Gastrocnemius medialis (tissue), 4 donors: ENCODE data around the gene C18orf63. TPM values are rescaled to one million over a fixed set of nuclear protein-coding genes. Genes with fewer than 3 reads are reported as not detected.

Experiments used
- ATAC-seq, 2 donors: fragments of 150-250 bp; one replicate each; pipeline ENCODE4 v1.9.1; 2016
- DNase-seq, 2 donors: peaks; one replicate each; pipeline ENCODE4 v3.0.0-alpha.2; 2019
- H3K27ac ChIP-seq, 4 donors: fragments of 200-600 bp; sonication (generic); 1 replicate in 1 of 4; 2 replicates in 3 of 4; pipeline ENCODE4 v1.5.1; 2016 to 2018; ENCODE audit warnings: mild to moderate bottlenecking in 2 of 4, moderate library complexity in 1 of 4
- H3K27me3 ChIP-seq, 3 donors: fragments of 200-600 bp; sonication (generic) in 2 of 3; 1 replicate in 1 of 3; 2 replicates in 2 of 3; pipeline versions ENCODE4 v1.5.1 to v1.6.0; 2016 to 2019; ENCODE audit warnings: mild to moderate bottlenecking in 1 of 3, moderate library complexity in 1 of 3
- H3K36me3 ChIP-seq, 2 donors: fragments of 200-600 bp; sonication (generic) in 1 of 2; one replicate each; pipeline ENCODE4 v1.5.1; 2017 to 2018
- H3K4me1 ChIP-seq, 2 donors: fragments of 200-600 bp; sonication (generic) in 1 of 2; one replicate each; pipeline ENCODE4 v1.5.1; 2016 to 2017; ENCODE audit warnings: mild to moderate bottlenecking in 2 of 2
- H3K4me3 ChIP-seq, 4 donors: fragments of 200-600 bp; sonication (generic) in 3 of 4; 1 replicate in 1 of 4; 2 replicates in 3 of 4; pipeline ENCODE4 v1.5.1; 2016 to 2019; ENCODE audit warnings: mild to moderate bottlenecking in 2 of 4
- H3K9me3 ChIP-seq, 3 donors: fragments of 200-600 bp; sonication (generic) in 2 of 3; 1 replicate in 1 of 3; 2 replicates in 2 of 3; pipeline ENCODE4 v1.5.1; 2016 to 2019
- POLR2A ChIP-seq, 2 donors: fragments of 450-650 bp; IDR thresholded peaks; one replicate each; pipeline ENCODE4 v1.6.1; 2017; ENCODE audit warnings: antibody characterized with exemption in 2 of 2, mild to moderate bottlenecking in 2 of 2, moderate library complexity in 2 of 2
- in situ Hi-C, 4 donors: fragments of 200-750 bp; cut with MboI; loops; one replicate each; pipeline versions ENCODE4 v1.15.0 to v1.8.0; 2017; ENCODE audit warnings: low sequenced_read_pairs in 4 of 4
- intact Hi-C: fragments of 100-400 bp; cut with DNase I; formaldehyde crosslinking; loops from one replicate; pipeline ENCODE4 v1.15.1; 2023; ENCODE audit warnings: low total_unique reads
- total RNA-seq, 4 donors: library from RNA; depleted of rRNA; stranded (reverse); fragments of >200 nt; gene quantifications; one replicate each; pipeline versions ENCODE4 v1.1.0 to v1.2.3, GENCODE V29; 2016
- TF ChIP-seq, protein P1 (sequence below), 5 experiments: fragments of 450-650 bp in 3 of 5; fragments of 200-600 bp in 2 of 5; sonication (generic) in 2 of 5; IDR thresholded peaks in 4 of 5; conservative IDR thresholded peaks in 1 of 5; 1 replicate in 4 of 5; 2 replicates in 1 of 5; pipeline ENCODE4 v1.5.1; 2016 to 2019; ENCODE audit warnings: antibody characterized with exemption in 5 of 5, mild to moderate bottlenecking in 3 of 5, moderate library complexity in 3 of 5

Gene C18orf63
- total RNA-seq, 4 donors from 2014 or later, result not detected

DNA sequence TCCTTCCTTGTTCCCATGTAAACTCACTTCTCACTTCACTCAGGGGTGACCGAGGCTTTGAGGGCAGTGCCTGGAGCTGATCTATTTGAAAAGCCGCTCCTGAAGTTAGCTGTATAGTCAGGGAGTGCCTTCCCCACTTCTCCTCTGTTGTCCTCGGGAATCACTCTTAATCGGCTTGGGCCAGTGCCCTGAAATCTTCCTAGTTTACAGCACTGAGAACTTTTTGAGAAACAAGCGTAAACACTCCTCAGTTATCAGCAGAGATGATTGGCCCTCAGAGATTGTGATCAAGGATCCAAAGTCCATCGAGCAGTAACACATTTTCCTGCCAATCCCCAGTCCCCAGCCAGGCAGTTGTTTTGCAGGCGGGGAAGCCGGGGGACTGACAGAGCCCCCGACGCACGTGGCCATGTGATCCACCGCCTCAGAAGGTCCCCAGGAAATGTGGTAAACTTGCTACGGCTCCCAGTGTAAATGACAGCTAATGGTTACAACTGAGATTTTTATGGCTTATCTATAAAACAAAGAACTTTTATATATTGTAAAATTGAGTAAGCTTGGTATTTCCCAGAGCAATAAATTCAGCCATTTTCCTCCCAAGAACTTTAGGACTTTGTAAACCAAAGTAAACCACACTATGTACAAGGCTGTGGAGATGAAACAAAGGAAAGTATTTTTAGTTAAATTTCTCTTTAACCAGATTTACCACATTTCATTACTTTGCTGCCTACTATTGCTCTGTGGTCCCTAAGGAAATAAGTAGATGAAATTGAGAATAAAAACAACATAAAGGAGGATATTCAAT is 53.5 kb downstream of the C18orf63 start:
- in situ Hi-C loops, result no loop called here
- TF ChIP-seq, protein P1, sequence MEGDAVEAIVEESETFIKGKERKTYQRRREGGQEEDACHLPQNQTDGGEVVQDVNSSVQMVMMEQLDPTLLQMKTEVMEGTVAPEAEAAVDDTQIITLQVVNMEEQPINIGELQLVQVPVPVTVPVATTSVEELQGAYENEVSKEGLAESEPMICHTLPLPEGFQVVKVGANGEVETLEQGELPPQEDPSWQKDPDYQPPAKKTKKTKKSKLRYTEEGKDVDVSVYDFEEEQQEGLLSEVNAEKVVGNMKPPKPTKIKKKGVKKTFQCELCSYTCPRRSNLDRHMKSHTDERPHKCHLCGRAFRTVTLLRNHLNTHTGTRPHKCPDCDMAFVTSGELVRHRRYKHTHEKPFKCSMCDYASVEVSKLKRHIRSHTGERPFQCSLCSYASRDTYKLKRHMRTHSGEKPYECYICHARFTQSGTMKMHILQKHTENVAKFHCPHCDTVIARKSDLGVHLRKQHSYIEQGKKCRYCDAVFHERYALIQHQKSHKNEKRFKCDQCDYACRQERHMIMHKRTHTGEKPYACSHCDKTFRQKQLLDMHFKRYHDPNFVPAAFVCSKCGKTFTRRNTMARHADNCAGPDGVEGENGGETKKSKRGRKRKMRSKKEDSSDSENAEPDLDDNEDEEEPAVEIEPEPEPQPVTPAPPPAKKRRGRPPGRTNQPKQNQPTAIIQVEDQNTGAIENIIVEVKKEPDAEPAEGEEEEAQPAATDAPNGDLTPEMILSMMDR (IDR thresholded peaks at IDR 0.05 in 4 of 5, conservative IDR thresholded peaks at IDR 0.05 in 1 of 5), result no peak
- TF ChIP-seq POLR2A (IDR thresholded peaks at IDR 0.05), result no peak
- ATAC-seq (no peak), DNase-seq (no peak)
- Histone ChIP-seq H3K4me1 (no peaks in the 10 kb centered on the region), H3K9me3 (no peaks in the 10 kb centered on the region), H3K4me3 (no peak overlapping the region), H3K27ac (no peak overlapping the region), H3K36me3 (no peaks in the 10 kb centered on the region), H3K27me3 (no peaks in the 10 kb centered on the region)
- intact Hi-C loops, result no loop called here

DNA sequence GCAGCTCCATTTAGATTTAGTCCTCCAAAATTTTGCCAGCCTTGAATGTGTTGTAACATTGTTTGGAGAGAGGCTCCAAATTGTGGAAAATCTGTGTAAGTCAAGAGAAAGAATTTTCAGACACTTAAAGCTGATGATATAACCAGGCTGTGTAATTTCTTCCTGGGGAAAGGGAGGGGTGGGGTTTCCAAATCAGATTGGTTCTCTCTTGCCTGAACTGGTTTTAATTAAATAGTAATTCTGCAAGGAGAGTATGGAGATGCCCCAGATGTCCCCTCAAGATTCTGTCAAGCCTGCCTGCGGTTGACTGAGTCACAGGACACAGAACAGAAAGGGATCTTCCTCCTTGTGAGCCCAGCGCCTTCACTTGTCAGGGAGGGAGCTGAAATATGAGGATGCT is 54.5 kb downstream of the C18orf63 start:
- ATAC-seq (no peak), DNase-seq (no peak)
- in situ Hi-C loops, result no loop called here
- Histone ChIP-seq H3K4me3 (no peak overlapping the region), H3K9me3 (no peaks in the 10 kb centered on the region), H3K36me3 (no peaks in the 10 kb centered on the region), H3K27ac (no peak overlapping the region), H3K27me3 (no peaks in the 10 kb centered on the region), H3K4me1 (no peaks in the 10 kb centered on the region)
- intact Hi-C loops, result no loop called here
- TF ChIP-seq, protein P1 (IDR thresholded peaks at IDR 0.05 in 4 of 5, conservative IDR thresholded peaks at IDR 0.05 in 1 of 5), result no peak
- TF ChIP-seq POLR2A (IDR thresholded peaks at IDR 0.05), result no peak

GRCh38 chr18:74373428-74373827 is 57.8 kb downstream of the C18orf63 start:
- Histone ChIP-seq H3K27me3 (no peaks in the 10 kb centered on the region), H3K4me1 (no peaks in the 10 kb centered on the region), H3K27ac (no peak overlapping the region), H3K4me3 (no peak overlapping the region), H3K9me3 (no peaks in the 10 kb centered on the region), H3K36me3 (no peaks in the 10 kb centered on the region)
- ATAC-seq (no peak), DNase-seq (no peak)
- intact Hi-C loops (no loop called here), in situ Hi-C loops (no loop called here)
- TF ChIP-seq, protein P1 (IDR thresholded peaks at IDR 0.05 in 4 of 5, conservative IDR thresholded peaks at IDR 0.05 in 1 of 5), result no peak
- TF ChIP-seq POLR2A (IDR thresholded peaks at IDR 0.05), result no peak

DNA sequence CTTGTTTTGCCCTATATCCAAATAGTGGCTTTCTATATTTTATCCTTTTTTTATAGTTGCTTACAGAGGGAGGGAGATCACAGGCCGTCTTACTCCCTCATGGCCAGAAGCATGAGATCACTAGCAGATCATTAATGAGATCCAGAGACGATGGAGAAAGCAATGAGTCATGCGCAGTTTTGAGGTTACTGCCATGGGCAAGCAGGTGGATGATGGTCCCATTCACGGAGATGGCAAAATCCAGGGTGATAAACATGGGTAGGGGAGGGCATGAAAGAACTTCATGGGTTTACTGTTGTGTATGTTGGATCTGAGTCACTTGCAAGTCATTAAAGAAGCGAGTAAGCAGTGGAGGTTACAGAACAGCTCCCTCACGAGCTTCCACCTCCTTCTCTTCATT is 60.4 kb downstream of the C18orf63 start:
- in situ Hi-C loops, result no loop called here
- Histone ChIP-seq H3K27ac (no peak overlapping the region), H3K9me3 (no peaks in the 10 kb centered on the region), H3K4me1 (no peaks in the 10 kb centered on the region), H3K4me3 (no peak overlapping the region), H3K36me3 (no peaks in the 10 kb centered on the region), H3K27me3 (no peaks in the 10 kb centered on the region)
- TF ChIP-seq POLR2A (IDR thresholded peaks at IDR 0.05), result no peak
- TF ChIP-seq, protein P1 (IDR thresholded peaks at IDR 0.05 in 4 of 5, conservative IDR thresholded peaks at IDR 0.05 in 1 of 5), result no peak
- DNase-seq, result no peak
- intact Hi-C loops, result no loop called here
- peak in 1 of 2 donors; percentile 52 for ATAC-seq
